GM19193 (cell line): ENCODE measurements around the gene MMRN2.

Experiments
- POLR2A ChIP-seq: IDR thresholded peaks from 4 replicates; pipeline ENCODE4 v1.6.1; 2011; ENCODE audit not compliant: insufficient read depth, insufficient read length; ENCODE audit errors: extremely low read depth

Gene MMRN2

DNA sequence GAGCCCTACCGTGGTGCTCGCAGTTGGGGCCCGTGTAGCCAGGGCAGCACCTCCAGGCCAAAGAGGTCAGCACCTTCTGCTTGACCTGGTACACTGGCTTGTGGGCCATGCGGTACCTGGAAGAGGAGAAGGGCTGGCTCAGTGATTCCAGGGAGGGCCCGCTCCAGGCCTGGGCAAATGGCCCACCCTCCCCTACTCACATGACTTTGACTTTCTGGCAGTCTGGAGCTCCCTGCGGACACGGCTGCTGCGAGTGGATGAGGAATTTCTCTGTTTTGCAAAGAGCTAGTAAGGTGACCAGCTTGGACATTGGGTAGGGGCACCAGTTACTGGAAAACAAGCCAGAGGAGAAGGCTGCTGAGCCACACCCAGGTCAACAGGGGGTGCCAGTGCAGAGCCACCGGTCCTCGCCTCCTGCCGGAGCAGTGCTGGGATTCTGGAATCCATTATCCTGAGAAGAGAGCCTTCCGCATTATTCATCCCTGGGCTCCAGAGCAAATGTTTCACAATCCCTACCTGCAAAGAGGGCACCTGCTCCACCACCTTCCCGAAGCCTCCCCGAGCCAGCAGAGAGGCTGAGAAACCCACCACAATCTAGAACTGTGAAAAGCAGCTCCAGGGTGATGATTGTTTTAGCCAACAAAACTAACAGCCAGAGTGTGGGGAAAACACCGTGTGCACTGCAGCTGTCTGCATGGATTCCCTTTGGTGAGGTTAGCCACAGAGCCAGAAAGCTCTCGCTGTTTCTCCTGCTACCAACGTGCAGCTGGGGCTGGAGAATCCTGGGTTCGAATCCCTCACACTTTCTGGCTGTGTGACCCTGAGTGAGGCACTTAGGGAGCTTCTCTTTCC is 11.8 kb downstream of the MMRN2 start:
- TF ChIP-seq POLR2A = no peak

DNA sequence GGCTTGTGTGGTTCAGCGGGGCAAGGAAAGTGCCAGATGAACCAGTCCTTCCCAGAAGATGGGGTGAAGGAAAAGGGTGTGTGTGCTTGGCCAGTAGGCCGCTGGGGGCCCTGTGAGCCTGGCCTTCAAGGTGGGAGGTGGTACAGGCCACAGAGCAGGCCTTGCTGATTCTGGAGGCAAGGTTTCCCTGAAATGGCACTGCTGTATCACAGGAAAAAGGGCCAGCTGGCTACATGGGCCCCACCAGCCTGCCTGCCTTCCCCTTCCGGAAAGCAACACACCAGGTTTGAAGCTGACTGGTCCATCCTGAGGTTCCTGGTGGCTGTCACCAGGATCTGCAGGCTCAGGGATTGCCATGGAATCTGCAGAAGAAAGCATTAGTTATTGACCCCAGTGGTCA is 12.5 kb downstream of the MMRN2 start:
- no peak for TF ChIP-seq POLR2A

GRCh38 chr10:86944471-86944870 is 12.9 kb downstream of the MMRN2 start:
- no peak for TF ChIP-seq POLR2A

GRCh38 chr10:86944031-86944419 is 13.4 kb downstream of the MMRN2 start:
- TF ChIP-seq POLR2A = no peak

DNA sequence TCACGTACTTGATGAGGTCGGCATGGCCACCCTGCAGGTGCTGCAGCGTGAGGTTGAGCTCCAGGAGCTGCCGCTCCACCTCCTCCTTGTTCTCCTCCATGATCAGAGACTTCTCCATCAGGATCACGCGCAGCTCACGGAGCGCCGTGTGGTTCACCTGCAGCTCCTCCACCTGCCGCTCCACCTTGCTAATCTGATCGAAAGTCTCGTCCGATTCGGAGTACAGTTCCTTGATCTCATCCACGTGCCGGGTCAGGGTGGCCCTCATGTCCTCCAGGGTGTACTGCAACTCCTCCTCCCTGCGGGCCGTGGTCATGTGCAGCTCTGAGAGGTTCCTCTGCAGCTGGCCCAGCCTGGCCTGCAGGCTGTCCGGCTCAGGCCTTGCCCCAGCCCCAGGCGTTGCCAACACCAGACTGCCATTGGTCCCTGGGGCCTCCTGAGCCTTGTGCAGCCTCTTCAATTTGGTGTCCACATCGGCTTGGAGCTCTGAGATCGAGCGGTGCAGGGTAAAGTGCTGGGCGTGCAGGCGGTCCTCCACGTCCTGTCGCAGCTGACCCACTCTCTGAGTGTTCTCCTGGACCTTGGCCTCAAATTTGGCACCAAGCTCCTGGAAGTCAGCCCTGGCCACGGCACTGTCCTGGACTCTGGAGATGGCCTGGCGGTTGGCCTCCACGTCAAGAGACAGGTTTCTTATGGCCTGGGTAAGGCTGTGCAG is 13.9 kb downstream of the MMRN2 start:
- no peak for TF ChIP-seq POLR2A

DNA sequence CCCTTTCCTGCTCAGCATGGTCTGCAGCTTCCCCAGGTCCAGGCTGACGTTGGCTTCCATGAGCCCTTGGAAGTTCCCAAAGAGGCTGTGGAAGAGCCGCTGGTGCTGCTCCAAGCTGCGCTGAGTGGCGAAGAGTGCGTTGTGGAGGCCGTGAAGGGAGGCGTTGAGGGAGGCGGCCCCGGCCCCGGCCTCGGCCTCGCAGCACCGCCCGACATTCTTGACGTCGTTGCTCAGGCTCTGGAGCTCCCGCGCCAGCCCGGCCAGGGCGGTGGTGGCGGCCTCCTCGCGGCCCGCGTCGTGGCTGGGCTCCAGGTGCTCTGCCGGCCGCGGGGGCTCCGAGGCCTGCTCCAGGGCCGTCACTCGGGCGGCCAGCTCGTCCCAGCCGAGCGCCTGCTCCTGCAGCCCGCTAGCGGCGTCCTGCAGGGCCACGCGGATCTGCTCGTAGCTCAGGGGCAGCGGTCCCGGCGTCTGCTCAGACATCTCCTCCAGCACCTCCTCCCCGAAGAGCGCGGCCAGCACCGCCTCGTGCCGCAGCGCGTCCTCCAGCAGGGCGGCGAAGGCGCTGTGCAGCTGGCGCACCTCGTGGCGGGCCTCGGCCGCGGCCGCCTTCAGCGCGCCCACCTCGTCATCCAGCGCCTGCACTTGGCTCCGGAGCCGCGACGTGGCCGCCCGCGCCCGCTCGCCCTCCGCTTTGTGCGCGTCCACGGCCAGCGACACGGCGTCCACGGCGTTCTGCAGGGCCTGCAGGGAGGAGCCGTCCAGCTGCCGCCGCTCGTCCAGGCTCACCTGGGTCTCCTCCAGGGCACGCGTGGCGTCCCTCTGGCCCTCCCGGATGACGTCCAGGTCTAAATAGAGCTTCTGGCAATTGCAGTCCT is 14.7 kb downstream of the MMRN2 start:
- TF ChIP-seq POLR2A = no peak

DNA sequence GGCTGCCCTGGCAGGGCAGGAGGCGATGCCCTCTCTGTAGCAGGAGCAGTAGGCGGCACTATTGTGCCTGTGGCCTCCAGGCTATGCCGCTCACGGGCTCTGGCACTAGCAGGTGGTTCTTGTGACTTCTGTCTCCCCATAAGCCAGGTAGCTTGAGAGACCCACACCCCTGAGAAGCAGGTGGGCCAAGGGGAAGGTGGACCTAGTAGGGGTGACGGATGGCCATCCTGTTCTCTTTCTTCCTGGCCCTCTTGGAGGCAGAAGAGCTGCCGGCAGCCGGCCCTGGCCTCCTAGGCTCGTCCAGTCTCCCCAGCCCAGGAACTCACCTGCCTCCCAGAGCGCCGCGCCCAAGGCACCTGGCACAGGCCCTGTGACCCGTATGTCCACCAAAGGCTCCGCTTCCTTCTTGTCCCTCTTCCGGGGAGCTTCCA is 15.4 kb downstream of the MMRN2 start:
- TF ChIP-seq POLR2A = no peak

DNA sequence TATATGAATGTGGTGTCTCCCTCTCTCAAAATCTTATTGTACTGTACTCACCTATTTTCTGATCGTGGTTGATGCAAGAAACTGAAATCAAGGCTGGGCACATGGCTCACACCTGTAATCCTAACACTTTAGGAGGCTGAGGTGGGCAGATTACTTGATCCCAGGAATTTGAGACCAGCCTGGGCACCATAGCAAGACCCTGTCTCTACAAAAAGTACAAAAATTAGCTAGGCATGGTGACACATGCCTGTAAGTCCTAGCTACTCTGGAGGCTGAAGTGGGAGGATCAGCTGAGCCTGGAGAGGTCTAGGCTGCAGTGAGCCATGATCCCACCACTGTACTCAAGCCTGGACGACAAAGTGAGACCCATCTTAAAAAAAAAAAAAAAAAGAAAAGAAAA is 16.0 kb downstream of the MMRN2 start:
- TF ChIP-seq POLR2A = no peak

DNA sequence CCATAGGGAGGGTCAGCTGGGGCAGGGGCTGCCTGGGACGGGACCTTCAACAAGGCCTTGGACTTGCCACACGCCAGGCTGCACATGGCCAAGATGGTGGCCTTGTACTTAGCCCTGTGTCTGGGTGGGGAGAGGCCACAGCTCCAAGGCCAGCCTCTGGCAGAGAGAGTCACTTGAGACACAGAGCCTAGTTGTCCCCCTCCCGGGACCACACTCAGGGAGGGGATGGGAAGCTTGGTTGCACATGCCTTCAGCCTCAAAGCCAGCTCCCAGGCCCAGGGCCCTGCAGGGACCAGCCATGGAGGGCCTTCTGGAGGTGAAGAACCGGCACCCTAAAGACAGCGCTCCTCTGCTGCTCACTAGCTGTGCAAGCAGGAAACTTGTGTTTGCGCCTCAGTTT is 16.7 kb downstream of the MMRN2 start:
- TF ChIP-seq POLR2A = no peak

- no peak for TF ChIP-seq POLR2A
Measured at GRCh38 chr10:86938260-86938659, 19.2 kb downstream of the MMRN2 start.

GRCh38 chr10:86937502-86938154 is 19.8 kb downstream of the MMRN2 start:
- TF ChIP-seq POLR2A = no peak

- no peak for TF ChIP-seq POLR2A
Measured at GRCh38 chr10:86936661-86937501, 20.5 kb downstream of the MMRN2 start.

DNA sequence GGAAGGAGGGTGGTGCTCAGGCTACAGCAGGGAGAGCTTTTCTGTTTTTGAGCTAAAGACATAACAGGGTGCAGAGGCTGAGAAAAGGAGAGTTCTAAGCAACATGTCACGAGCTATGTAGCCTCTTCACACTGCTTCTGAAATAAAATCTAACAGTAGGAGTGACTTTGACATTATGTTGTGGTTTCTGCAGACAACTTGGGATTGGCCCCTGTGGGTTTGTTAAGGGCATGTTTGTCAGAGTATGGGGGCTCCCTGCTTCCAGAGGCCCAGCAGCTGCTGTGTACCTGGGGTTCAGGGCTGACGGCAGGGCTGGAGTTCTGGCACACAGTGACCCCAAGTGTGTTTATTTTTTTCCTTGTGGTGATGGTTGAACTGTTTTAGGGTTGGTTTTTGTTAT is 24.7 kb downstream of the MMRN2 start:
- no peak for TF ChIP-seq POLR2A

DNA sequence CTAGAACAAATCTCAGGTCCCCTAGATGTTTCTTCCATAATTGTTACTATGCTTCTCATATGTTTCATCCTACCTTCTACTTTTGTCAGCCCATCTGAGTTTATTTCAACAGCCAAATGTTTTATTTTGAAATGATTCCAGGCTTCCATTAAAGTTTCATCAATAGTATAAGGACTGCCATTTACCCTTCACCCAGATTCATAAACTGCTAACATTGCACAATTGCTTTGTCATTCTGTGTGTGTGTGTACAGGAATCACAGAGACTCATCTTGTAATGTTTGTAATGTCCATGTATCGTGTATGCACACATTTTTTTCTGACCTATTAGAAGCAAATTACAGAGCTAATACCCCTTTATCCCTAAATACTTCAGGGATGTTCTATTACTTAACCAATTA is 25.5 kb downstream of the MMRN2 start:
- TF ChIP-seq POLR2A = no peak
